ENCODE measurements around the gene PWWP2B. TPM values are rescaled to one million over a fixed set of nuclear protein-coding genes. Genes with fewer than 3 reads are reported as not detected.

The PWWP2B gene
- total RNA-seq, 1 experiment from 2014 or later, result 10.0 TPM

DNA sequence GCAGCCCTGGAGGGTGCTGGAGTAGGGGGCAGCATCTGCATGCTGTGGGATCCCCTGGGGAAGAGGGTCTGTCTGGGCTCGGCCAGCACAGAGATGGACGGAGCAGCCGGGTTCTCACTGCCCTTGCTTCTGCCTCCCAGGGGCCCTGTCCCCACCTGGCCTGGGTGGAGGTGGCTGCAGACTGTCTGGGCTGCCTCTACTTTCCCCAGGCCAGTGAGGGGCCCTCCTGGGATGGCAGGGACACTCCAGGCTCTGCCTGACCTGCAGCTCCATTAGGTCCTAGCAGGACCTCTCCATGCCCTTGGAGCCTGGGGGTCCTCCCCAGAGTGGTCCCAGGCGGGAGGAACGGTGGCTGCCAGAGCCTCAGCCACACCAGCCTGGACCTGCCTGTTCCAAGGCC, 63.7 kb downstream of the PWWP2B start:
- intact Hi-C loops (cut with micrococcal nuclease), result no loop called here
- no peaks in the 10 kb centered on the region for H3K36me3 Mint-ChIP-seq (ENCODE audit: insufficient read depth, unreplicated experiment)
- ChIA-PET CTCF (interaction anchor here (0.6 to 7.2 kb wide), 8 partner anchors 10 to 207 kb away, joined by 3 to 65 read pairs (median 4); no protein-coding TSS in a partner anchor), POLR2A (no interaction called here)
- BruUV-seq (replicated peaks), result no TSS peak
- no peaks in the 10 kb centered on the region for H3K27me3 Mint-ChIP-seq (ENCODE audit: insufficient read depth, unreplicated experiment)
- TF ChIP-seq, protein P1, sequence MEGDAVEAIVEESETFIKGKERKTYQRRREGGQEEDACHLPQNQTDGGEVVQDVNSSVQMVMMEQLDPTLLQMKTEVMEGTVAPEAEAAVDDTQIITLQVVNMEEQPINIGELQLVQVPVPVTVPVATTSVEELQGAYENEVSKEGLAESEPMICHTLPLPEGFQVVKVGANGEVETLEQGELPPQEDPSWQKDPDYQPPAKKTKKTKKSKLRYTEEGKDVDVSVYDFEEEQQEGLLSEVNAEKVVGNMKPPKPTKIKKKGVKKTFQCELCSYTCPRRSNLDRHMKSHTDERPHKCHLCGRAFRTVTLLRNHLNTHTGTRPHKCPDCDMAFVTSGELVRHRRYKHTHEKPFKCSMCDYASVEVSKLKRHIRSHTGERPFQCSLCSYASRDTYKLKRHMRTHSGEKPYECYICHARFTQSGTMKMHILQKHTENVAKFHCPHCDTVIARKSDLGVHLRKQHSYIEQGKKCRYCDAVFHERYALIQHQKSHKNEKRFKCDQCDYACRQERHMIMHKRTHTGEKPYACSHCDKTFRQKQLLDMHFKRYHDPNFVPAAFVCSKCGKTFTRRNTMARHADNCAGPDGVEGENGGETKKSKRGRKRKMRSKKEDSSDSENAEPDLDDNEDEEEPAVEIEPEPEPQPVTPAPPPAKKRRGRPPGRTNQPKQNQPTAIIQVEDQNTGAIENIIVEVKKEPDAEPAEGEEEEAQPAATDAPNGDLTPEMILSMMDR (IDR thresholded peaks at IDR 0.05; ENCODE audit: unreplicated experiment), result no peak
- H3K27ac Mint-ChIP-seq (ENCODE audit: low read depth, unreplicated experiment), result no peak overlapping the region
- peaks cover 7% of the 10 kb centered on the region for H3K4me1 Mint-ChIP-seq (ENCODE audit: insufficient read depth, unreplicated experiment)
- no peaks in the 10 kb centered on the region for H3K9me3 Mint-ChIP-seq (ENCODE audit: unreplicated experiment)
- H3K4me3 Mint-ChIP-seq (ENCODE audit: unreplicated experiment), result no peak overlapping the region
- no peak for DNase-seq (ENCODE audit: unreplicated experiment)

GRCh38 chr10:132461103-132461682, 64.2 kb downstream of the PWWP2B start:
- ChIA-PET CTCF (interaction anchor here (0.6 to 7.2 kb wide), 5 partner anchors 10 to 177 kb away, joined by 3 to 65 read pairs (median 5); no protein-coding TSS in a partner anchor), POLR2A (no interaction called here)
- H3K36me3 Mint-ChIP-seq (ENCODE audit: insufficient read depth, unreplicated experiment), result no peaks in the 10 kb centered on the region
- no peak for DNase-seq (ENCODE audit: unreplicated experiment)
- TF ChIP-seq, protein P1 (IDR thresholded peaks at IDR 0.05; ENCODE audit: unreplicated experiment), result no peak
- H3K27ac Mint-ChIP-seq (ENCODE audit: low read depth, unreplicated experiment), result no peak overlapping the region
- H3K4me3 Mint-ChIP-seq (ENCODE audit: unreplicated experiment), result no peak overlapping the region
- no TSS peak for BruUV-seq (replicated peaks)
- H3K9me3 Mint-ChIP-seq (ENCODE audit: unreplicated experiment), result no peaks in the 10 kb centered on the region
- H3K4me1 Mint-ChIP-seq (ENCODE audit: insufficient read depth, unreplicated experiment), result peaks cover 7% of the 10 kb centered on the region
- no peaks in the 10 kb centered on the region for H3K27me3 Mint-ChIP-seq (ENCODE audit: insufficient read depth, unreplicated experiment)
- intact Hi-C loops (cut with micrococcal nuclease), result no loop called here

DNA sequence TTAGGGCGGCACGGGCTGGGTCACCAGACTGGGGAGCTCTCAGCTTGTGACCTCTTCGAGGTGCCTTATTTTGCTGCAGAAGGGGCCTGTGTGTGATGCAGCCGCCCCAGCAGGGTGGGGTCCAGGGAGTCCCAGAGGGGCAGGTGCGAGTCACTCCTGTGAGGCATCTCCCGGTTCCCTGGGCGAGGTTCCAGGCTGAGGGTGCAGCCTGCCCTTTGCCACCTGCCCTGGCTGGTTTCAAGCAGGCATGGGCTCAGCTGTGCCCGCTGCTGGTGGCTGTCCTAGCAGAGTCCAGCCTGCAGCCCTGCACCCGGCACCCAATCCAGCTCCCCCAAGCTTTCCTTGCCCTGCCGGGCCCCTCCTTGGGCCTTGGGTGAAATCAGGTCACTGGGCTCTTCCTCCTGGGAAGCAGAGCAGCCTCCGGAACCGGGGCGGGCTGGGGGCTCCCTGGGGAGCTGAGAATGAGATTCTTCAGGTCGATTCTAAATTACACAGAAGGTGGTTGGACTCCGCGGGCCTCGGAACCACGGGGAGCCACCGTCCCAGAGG, 64.8 kb downstream of the PWWP2B start:
- BruUV-seq (replicated peaks), result no TSS peak
- Mint-ChIP-seq H3K27me3 (ENCODE audit: insufficient read depth, unreplicated experiment) (no peaks in the 10 kb centered on the region), H3K27ac (ENCODE audit: low read depth, unreplicated experiment) (no peak overlapping the region), H3K9me3 (ENCODE audit: unreplicated experiment) (no peaks in the 10 kb centered on the region), H3K4me1 (ENCODE audit: insufficient read depth, unreplicated experiment) (peaks cover 7% of the 10 kb centered on the region), H3K36me3 (ENCODE audit: insufficient read depth, unreplicated experiment) (no peaks in the 10 kb centered on the region), H3K4me3 (ENCODE audit: unreplicated experiment) (no peak overlapping the region)
- ChIA-PET POLR2A (no interaction called here), CTCF (interaction anchor here (7.2 kb wide), 1 partner anchor 173 kb away, joined by 65 read pairs; no protein-coding TSS in a partner anchor)
- TF ChIP-seq, protein P1 (IDR thresholded peaks at IDR 0.05; ENCODE audit: unreplicated experiment), result no peak
- no peak for DNase-seq (ENCODE audit: unreplicated experiment)
- intact Hi-C loops (cut with micrococcal nuclease), result loop anchor here (2.0 kb wide), 1 partner anchor 75 kb away; the partner anchor contains the start of gene INPP5A

GRCh38 chr10:132462463-132463332, 65.7 kb downstream of the PWWP2B start:
- no peak overlapping the region for H3K4me3 Mint-ChIP-seq (ENCODE audit: unreplicated experiment)
- CTCF ChIA-PET, result interaction anchor here (7.2 kb wide), 1 partner anchor 172 kb away, joined by 65 read pairs; no protein-coding TSS in a partner anchor
- DNase-seq (ENCODE audit: unreplicated experiment), result no peak
- H3K9me3 Mint-ChIP-seq (ENCODE audit: unreplicated experiment), result no peaks in the 10 kb centered on the region
- POLR2A ChIA-PET, result no interaction called here
- H3K27me3 Mint-ChIP-seq (ENCODE audit: insufficient read depth, unreplicated experiment), result no peaks in the 10 kb centered on the region
- no TSS peak for BruUV-seq (replicated peaks)
- TF ChIP-seq, protein P1 (IDR thresholded peaks at IDR 0.05; ENCODE audit: unreplicated experiment), result no peak
- H3K4me1 Mint-ChIP-seq (ENCODE audit: insufficient read depth, unreplicated experiment), result peaks cover 7% of the 10 kb centered on the region
- intact Hi-C loops (cut with micrococcal nuclease), result loop anchor here (2.0 kb wide), 1 partner anchor 74 kb away; the partner anchor contains the start of gene INPP5A
- no peaks in the 10 kb centered on the region for H3K36me3 Mint-ChIP-seq (ENCODE audit: insufficient read depth, unreplicated experiment)
- no peak overlapping the region for H3K27ac Mint-ChIP-seq (ENCODE audit: low read depth, unreplicated experiment)

Measured in MCF 10A (cell line).